ENCODE measurements around the gene MRAP2.
"Not testable (repeated sequence)": the region's sequence is repeated elsewhere in the genome, so short reads cannot be mapped to it uniquely, and the experiment has no call there.

MRAP2 gene

GRCh38 chr6:84066536-84066935 is 33.0 kb downstream of the MRAP2 start:
- Histone ChIP-seq H2AFZ (ENCODE audit: low read depth, low read length) (no peak overlapping the region), H3K4me3 (ENCODE audit: low read length) (no peak overlapping the region), H3K27me3 (ENCODE audit: insufficient read depth, low read length) (no peaks in the 10 kb centered on the region), H3K9me3 (ENCODE audit: low read length) (no peaks in the 10 kb centered on the region), H3K4me1 (ENCODE audit: insufficient read depth, low read length) (peaks cover 3% of the 10 kb centered on the region), H3K36me3 (ENCODE audit: insufficient read depth, low read length) (no peaks in the 10 kb centered on the region)

GRCh38 chr6:84068873-84069272 is 35.3 kb downstream of the MRAP2 start:
- H3K27me3 ChIP-seq (ENCODE audit: insufficient read depth, low read length); H3K4me3 ChIP-seq (ENCODE audit: low read length); H2AFZ ChIP-seq (ENCODE audit: low read depth, low read length); H3K36me3 ChIP-seq (ENCODE audit: insufficient read depth, low read length); H3K4me1 ChIP-seq (ENCODE audit: insufficient read depth, low read length); H3K9me3 ChIP-seq (ENCODE audit: low read length): not testable (repeated sequence)

- H2AFZ ChIP-seq (ENCODE audit: low read depth, low read length) = no peak overlapping the region
- peaks cover 3% of the 10 kb centered on the region for H3K4me1 ChIP-seq (ENCODE audit: insufficient read depth, low read length)
- H3K27me3 ChIP-seq (ENCODE audit: insufficient read depth, low read length) = no peaks in the 10 kb centered on the region
- no peaks in the 10 kb centered on the region for H3K36me3 ChIP-seq (ENCODE audit: insufficient read depth, low read length)
- H3K4me3 ChIP-seq (ENCODE audit: low read length) = no peak overlapping the region
- H3K9me3 ChIP-seq (ENCODE audit: low read length) = peaks cover 4% of the 10 kb centered on the region
These were observed 38.9 kb downstream of the MRAP2 start for GRCh38 chr6:84072442-84072997.

- no peaks in the 10 kb centered on the region for H3K27me3 ChIP-seq (ENCODE audit: insufficient read depth, low read length)
- peaks cover 12% of the 10 kb centered on the region for H3K4me1 ChIP-seq (ENCODE audit: insufficient read depth, low read length)
- peak overlapping the region; percentile 33 for H2AFZ ChIP-seq (ENCODE audit: low read depth, low read length)
- H3K9me3 ChIP-seq (ENCODE audit: low read length) = peaks cover 4% of the 10 kb centered on the region
- no peak overlapping the region for H3K4me3 ChIP-seq (ENCODE audit: low read length)
- H3K36me3 ChIP-seq (ENCODE audit: insufficient read depth, low read length) = no peaks in the 10 kb centered on the region
These were observed 41.6 kb downstream of the MRAP2 start for GRCh38 chr6:84074988-84075781.

- Histone ChIP-seq H3K4me3 (ENCODE audit: low read length) (no peak overlapping the region), H3K36me3 (ENCODE audit: insufficient read depth, low read length) (no peaks in the 10 kb centered on the region), H3K9me3 (ENCODE audit: low read length) (no peaks in the 10 kb centered on the region), H3K4me1 (ENCODE audit: insufficient read depth, low read length) (peaks cover 16% of the 10 kb centered on the region), H3K27me3 (ENCODE audit: insufficient read depth, low read length) (no peaks in the 10 kb centered on the region), H2AFZ (ENCODE audit: low read depth, low read length) (no peak overlapping the region)
These were observed 44.1 kb downstream of the MRAP2 start for GRCh38 chr6:84077645-84078044.

GRCh38 chr6:84078335-84078734 is 44.8 kb downstream of the MRAP2 start:
- peaks cover 23% of the 10 kb centered on the region for H3K4me1 ChIP-seq (ENCODE audit: insufficient read depth, low read length)
- no peaks in the 10 kb centered on the region for H3K27me3 ChIP-seq (ENCODE audit: insufficient read depth, low read length)
- H2AFZ ChIP-seq (ENCODE audit: low read depth, low read length) = no peak overlapping the region
- H3K9me3 ChIP-seq (ENCODE audit: low read length) = no peaks in the 10 kb centered on the region
- no peak overlapping the region for H3K4me3 ChIP-seq (ENCODE audit: low read length)
- H3K36me3 ChIP-seq (ENCODE audit: insufficient read depth, low read length) = no peaks in the 10 kb centered on the region

GRCh38 chr6:84081222-84081621 is 47.6 kb downstream of the MRAP2 start:
- H3K36me3 ChIP-seq (ENCODE audit: insufficient read depth, low read length) = no peaks in the 10 kb centered on the region
- no peak overlapping the region for H3K4me3 ChIP-seq (ENCODE audit: low read length)
- no peak overlapping the region for H2AFZ ChIP-seq (ENCODE audit: low read depth, low read length)
- peaks cover 21% of the 10 kb centered on the region for H3K4me1 ChIP-seq (ENCODE audit: insufficient read depth, low read length)
- H3K9me3 ChIP-seq (ENCODE audit: low read length) = no peaks in the 10 kb centered on the region
- no peaks in the 10 kb centered on the region for H3K27me3 ChIP-seq (ENCODE audit: insufficient read depth, low read length)

- no peaks in the 10 kb centered on the region for H3K36me3 ChIP-seq (ENCODE audit: insufficient read depth, low read length)
- H3K4me1 ChIP-seq (ENCODE audit: insufficient read depth, low read length) = peaks cover 21% of the 10 kb centered on the region
- H3K27me3 ChIP-seq (ENCODE audit: insufficient read depth, low read length) = no peaks in the 10 kb centered on the region
- H3K4me3 ChIP-seq (ENCODE audit: low read length) = no peak overlapping the region
- H3K9me3 ChIP-seq (ENCODE audit: low read length) = no peaks in the 10 kb centered on the region
- H2AFZ ChIP-seq (ENCODE audit: low read depth, low read length) = peak overlapping the region; percentile 89
These were observed 49.2 kb downstream of the MRAP2 start for GRCh38 chr6:84082689-84083265.

GRCh38 chr6:84084705-84085104 is 51.1 kb downstream of the MRAP2 start:
- H3K27me3 ChIP-seq (ENCODE audit: insufficient read depth, low read length) = not testable (repeated sequence)

GRCh38 chr6:84086056-84086455 is 52.5 kb downstream of the MRAP2 start:
- Histone ChIP-seq H3K4me1 (ENCODE audit: insufficient read depth, low read length) (peaks cover 12% of the 10 kb centered on the region), H3K9me3 (ENCODE audit: low read length) (no peaks in the 10 kb centered on the region), H3K27me3 (ENCODE audit: insufficient read depth, low read length) (no peaks in the 10 kb centered on the region), H3K4me3 (ENCODE audit: low read length) (no peak overlapping the region), H2AFZ (ENCODE audit: low read depth, low read length) (no peak overlapping the region), H3K36me3 (ENCODE audit: insufficient read depth, low read length) (no peaks in the 10 kb centered on the region)

More at GRCh38 chr6:84084705-84085104, 51.1 kb downstream of the MRAP2 start:
- not testable (repeated sequence) for H3K36me3 ChIP-seq (ENCODE audit: insufficient read depth, low read length); H2AFZ ChIP-seq (ENCODE audit: low read depth, low read length); H3K9me3 ChIP-seq (ENCODE audit: low read length); H3K4me3 ChIP-seq (ENCODE audit: low read length)
- H3K4me1 ChIP-seq (ENCODE audit: insufficient read depth, low read length) = peaks cover 13% of the 10 kb centered on the region

GRCh38 chr6:84086545-84087429 is 53.2 kb downstream of the MRAP2 start:
- Histone ChIP-seq H2AFZ (ENCODE audit: low read depth, low read length) (no peak overlapping the region), H3K4me3 (ENCODE audit: low read length) (no peak overlapping the region), H3K27me3 (ENCODE audit: insufficient read depth, low read length) (no peaks in the 10 kb centered on the region), H3K4me1 (ENCODE audit: insufficient read depth, low read length) (peaks cover 12% of the 10 kb centered on the region), H3K36me3 (ENCODE audit: insufficient read depth, low read length) (no peaks in the 10 kb centered on the region), H3K9me3 (ENCODE audit: low read length) (no peaks in the 10 kb centered on the region)

- Histone ChIP-seq H3K36me3 (ENCODE audit: insufficient read depth, low read length) (no peaks in the 10 kb centered on the region), H3K4me1 (ENCODE audit: insufficient read depth, low read length) (no peaks in the 10 kb centered on the region), H3K9me3 (ENCODE audit: low read length) (no peaks in the 10 kb centered on the region), H3K27me3 (ENCODE audit: insufficient read depth, low read length) (no peaks in the 10 kb centered on the region), H2AFZ (ENCODE audit: low read depth, low read length) (no peak overlapping the region), H3K4me3 (ENCODE audit: low read length) (no peak overlapping the region)
These were observed 55.5 kb downstream of the MRAP2 start for GRCh38 chr6:84089081-84089480.

GRCh38 chr6:84089552-84089951 is 56.0 kb downstream of the MRAP2 start:
- Histone ChIP-seq H3K9me3 (ENCODE audit: low read length) (no peaks in the 10 kb centered on the region), H3K36me3 (ENCODE audit: insufficient read depth, low read length) (no peaks in the 10 kb centered on the region), H2AFZ (ENCODE audit: low read depth, low read length) (no peak overlapping the region), H3K4me3 (ENCODE audit: low read length) (no peak overlapping the region), H3K27me3 (ENCODE audit: insufficient read depth, low read length) (no peaks in the 10 kb centered on the region), H3K4me1 (ENCODE audit: insufficient read depth, low read length) (no peaks in the 10 kb centered on the region)

Data from neuron (in vitro differentiated cells).